GM19025 (cell line): ENCODE data around the gene DNAJB6.
"Not testable (repeated sequence)": the region's sequence is repeated elsewhere in the genome, so short reads cannot be mapped to it uniquely, and the experiment has no call there.

Experiments used
- ATAC-seq: cut with Tn5 transposase; IDR thresholded peaks from one replicate; pipeline ENCODE4 v1.9.1; 2021; ENCODE audit warnings: mild to moderate bottlenecking, low read depth, moderate library complexity; ENCODE audit not compliant: unreplicated experiment

DNAJB6 gene

GRCh38 chr7:157320608-157320980, 16.2 kb upstream of the DNAJB6 start:
- ATAC-seq, result no peak

DNA sequence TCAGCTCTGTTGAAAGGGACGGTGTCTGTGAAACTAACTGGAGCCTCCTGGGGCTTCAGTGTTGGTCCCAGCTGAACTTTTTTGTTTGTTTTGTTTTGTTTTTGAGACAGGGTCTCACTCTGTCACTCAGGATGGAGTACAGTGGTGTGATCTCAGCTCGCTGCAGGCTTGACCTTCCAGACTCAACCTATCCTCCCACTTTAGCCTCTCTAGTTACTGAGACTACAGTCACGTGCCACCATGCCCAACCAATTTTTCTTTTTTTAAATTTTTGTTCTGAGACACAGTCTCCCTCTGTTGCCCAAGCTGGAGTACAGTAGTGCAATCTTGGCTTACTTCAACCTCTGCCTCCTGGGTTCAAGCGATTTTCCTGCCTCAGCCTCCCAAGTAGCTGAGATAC, 13.4 kb upstream of the DNAJB6 start:
- no peak for ATAC-seq

GRCh38 chr7:157329447-157329846, 7.4 kb upstream of the DNAJB6 start:
- ATAC-seq, result no peak

DNA sequence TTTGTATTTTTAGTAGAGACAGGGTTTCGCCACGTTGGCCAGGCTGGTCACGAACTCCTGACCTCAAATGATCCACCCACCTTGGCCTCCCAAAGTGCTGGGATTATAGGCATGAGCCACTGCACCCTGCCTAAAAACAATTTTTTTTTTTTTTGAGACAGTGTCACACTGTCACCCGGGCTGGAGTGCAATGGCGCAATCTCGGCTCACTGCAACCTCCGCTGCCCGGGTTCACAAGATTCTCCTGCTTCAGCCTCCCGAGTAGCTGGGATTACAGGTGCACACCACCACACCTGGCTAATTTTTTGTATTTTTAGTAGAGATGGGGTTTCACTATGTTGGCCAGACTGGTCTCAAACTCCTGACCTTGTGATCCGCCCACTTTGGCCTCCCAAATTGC, 6.2 kb upstream of the DNAJB6 start:
- ATAC-seq, result not testable (repeated sequence)

GRCh38 chr7:157331049-157331448, 5.8 kb upstream of the DNAJB6 start:
- not testable (repeated sequence) for ATAC-seq

- no peak for ATAC-seq
These were observed 1.6 kb upstream of the DNAJB6 start for GRCh38 chr7:157335236-157335635.

- ATAC-seq, result no peak
These were observed 817 bp upstream of the DNAJB6 start for GRCh38 chr7:157335991-157336382.

- peak; percentile 51 for ATAC-seq
These were observed 729 bp downstream of the DNAJB6 start for GRCh38 chr7:157337316-157338149.

DNA sequence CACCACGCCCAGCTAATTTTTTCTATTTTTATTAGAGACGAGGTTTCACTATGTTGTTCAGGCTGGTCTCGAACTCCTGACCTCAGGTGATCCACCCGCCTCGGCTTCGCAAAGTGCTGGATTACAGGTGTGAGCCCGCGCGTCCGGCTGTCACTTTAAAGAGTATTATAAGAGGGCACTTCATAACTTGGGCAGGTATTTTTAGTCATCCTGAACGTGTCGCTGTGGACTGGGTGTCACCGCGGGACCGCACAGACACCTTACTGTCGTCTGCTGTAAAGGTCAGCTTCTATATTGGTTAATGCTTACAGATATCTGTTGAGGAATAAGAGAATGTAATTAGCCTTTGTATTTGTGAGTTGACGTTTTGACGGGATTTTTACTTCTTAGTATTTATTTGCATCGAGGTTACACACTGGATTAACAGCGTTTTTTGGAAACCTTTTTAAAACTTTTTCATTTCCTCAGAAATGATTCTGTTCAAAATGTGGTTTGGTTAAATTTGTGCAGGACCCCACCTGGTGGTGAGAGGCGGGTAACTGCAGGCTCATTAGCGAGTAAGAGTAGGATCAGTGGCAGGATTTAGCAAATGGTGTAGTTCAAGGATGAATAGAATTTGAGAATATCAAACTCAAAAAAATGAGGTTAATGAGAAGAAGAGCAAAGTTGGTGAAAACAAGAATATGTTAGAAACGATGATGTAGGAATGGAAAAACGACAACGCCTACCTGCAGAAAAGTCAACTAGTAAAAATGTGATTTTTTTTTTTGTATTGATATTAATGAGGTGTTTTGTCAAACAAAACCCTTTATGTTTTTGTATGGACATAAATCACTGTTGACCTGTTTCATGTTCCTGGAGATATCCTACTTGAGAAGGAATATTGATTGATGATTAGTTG, 3.2 kb downstream of the DNAJB6 start:
- no peak for ATAC-seq

DNA sequence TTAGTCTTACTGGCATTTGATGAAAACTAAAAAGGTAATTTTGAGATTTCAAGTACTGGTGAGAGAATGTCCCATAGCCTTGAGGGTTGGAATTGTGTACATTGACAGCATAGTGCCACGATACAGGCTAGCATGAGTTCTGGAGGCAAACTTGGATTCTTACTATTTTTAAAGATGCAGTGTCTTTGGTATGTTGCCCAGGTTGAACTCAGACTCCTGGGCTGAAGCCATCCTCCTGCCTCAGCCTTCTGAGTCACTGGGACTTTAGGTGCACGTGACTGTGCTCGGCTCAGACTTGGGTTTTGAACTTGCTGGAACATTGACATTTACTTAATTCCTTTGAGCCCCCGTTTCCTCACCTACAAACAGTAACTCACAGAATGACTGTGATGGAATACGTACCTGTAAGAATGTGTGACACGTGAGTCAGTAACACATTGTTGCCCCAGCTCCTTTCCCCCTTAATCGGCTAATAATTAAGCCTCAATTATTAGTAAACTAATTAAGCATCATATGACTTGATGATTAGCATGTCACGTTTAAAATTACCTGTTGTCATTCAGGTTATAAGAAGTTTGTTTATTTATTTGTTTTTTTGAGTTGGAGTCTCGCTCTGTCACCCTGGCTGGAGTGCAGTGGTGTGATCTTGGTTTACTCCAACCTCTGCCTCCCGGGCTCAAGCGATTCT, 10.6 kb downstream of the DNAJB6 start:
- ATAC-seq, result no peak

DNA sequence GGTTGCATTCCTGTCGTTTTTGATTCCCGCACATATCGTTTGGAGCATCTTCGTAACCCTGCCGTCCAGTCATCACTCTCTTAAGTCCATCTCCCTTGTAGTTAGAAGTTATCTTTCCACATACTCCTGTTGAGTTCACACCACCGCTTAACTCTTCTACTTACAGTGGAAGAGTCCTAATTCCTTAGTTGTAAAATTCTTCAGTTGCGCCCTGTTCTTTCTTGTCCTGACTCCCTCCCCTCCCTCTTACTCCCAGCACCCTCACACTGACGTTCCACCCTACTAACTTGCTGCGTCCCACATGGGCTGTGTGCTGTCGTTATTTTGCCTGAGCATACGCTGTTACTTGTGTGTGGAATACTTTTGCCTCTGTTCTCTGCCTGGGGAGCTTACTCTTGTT, 11.7 kb downstream of the DNAJB6 start:
- ATAC-seq, result no peak

- no peak for ATAC-seq
These were observed 15.7 kb downstream of the DNAJB6 start for GRCh38 chr7:157352516-157352915.

DNA sequence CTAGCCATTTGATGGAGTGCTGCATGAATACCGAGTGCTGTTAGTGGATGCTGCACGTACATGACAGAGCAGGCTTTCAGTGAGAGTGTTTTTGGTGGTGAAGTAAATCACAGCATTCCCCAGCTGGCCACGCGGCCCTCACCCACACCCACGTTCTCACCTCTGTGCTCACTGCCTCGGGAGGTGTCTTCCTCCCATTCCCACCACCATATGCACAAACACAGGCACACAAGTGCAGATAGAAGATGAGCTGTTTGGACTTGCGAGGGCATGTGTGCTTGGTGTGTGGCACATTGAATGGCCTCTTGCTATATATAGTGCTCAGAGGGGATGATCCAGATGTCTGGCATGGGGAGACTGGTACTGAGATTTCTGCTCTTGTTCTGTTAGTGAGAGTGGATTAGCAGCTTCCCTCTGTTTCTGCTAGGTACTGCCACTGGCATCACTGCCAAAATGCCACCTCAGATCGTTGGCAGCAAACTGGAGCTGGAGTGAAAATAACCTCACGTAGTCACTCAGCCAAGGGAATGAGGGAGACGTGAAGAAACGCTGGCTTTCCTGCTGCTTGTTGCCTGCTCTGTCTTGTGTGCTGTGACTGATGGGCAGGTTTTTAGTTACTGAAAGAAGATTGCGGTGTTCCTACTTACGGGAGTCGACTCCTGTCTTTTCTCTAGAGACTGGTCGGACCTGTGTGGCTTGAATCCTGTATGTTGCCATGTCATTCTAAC, 19.1 kb downstream of the DNAJB6 start:
- no peak for ATAC-seq

- ATAC-seq, result peak; percentile 77
These were observed 20.6 kb downstream of the DNAJB6 start for GRCh38 chr7:157357129-157358040.

GRCh38 chr7:157358041-157358752, 21.4 kb downstream of the DNAJB6 start:
- ATAC-seq, result no peak

- ATAC-seq, result no peak
These were observed 21.9 kb downstream of the DNAJB6 start for GRCh38 chr7:157358753-157359096.

DNA sequence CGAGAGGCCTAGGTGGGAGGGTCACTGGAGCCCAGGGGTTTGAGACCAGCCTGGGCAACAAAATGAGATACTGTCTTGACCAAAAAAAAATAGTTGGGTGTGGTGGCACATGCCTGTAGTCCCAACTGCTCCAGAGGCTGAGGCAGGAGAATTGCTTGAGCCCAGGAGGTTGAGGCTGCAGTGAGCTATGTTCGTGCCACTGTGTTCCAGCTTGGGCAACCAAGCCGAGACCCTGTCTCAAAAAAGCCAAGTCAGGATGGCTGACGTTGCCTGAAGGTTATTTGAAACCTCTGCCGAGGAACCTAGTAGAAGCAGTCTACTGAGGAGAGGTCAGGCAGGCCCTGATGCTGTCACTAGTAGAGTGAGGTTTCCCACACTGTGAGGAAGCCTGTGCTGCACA, 22.8 kb downstream of the DNAJB6 start:
- ATAC-seq, result no peak

DNA sequence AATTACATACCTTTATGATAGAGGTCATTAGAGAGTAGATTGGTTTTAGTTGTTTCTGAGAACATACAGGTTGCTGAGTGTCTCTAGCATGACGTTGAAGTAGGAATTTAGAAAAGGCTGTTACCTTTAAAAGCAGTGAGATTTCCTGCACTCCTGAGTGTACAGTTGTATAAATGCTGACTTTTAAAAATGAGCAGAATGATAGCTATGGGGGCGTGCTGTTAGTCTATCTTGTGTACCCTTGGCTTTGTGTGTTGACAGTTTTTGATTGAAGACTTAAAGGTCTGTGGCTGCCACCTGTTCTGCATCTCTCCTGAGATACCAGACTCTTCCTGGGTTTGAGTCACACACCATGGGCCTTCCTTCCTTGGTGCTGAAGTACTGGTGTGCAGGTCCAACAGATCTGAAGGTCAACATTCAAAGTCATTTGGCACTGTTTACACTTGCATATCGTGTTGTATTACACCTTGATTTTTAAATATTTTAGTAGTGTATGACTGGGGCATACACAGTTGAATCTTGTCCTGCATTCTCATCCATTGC, 23.8 kb downstream of the DNAJB6 start:
- ATAC-seq, result no peak

- ATAC-seq, result no peak
These were observed 24.7 kb downstream of the DNAJB6 start for GRCh38 chr7:157361537-157361936.
